Stimulated activated CD4-positive, alpha-beta T cell treated with anti-CD3 and anti-CD28 coated beads, Interleukin-2, amount 100 ng/mL, for 24 hours (primary cell): ENCODE data around the gene HELZ.
A peak's percentile ranks its signal among the peaks of the same experiment; 100 is the strongest.
"Not testable (repeated sequence)": the region's sequence is repeated elsewhere in the genome, so short reads cannot be mapped to it uniquely, and the experiment has no call there.

Experiments
- DNase-seq, 2 donors: peaks; one replicate each; pipeline ENCODE4 v3.0.0-alpha.2; 2020

Gene HELZ

DNA sequence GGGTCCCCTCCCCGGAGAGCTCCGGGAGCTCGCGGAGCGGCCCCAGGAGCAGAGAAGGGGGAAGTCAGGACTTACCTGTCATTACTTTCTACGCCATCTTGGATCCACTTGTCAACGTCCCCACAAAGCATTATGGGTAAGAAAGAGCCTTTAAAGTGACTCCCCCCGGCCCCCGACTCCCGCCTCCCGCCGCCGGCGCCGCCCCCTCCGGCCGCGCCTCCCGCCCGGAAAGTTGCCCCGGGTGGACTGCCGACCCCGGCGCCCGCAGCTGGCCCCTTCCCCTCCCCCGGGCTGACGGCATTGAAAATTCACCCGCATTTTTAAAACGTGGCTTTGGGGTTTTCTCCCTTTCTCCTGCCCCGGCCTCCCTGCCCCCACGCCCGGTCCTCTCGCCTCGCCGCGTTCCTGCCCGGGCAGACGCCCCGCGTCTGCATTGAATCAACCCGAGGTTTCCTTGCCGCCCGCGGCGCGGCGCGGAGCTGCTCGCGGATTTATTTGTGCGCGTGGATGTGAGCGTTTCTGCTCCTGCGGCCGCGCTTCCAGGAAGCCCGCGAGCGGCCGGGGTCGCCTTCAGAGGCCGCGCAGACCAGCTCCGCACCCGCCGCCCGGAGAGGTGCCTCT lies at the start of gene HELZ:
HELZ (minus strand) TSS at position 124 of the 621 bp plus-strand sequence. CDS start 26,392 bp downstream, outside the sequence.
- peak; percentile 75 to 79 for DNase-seq

DNA sequence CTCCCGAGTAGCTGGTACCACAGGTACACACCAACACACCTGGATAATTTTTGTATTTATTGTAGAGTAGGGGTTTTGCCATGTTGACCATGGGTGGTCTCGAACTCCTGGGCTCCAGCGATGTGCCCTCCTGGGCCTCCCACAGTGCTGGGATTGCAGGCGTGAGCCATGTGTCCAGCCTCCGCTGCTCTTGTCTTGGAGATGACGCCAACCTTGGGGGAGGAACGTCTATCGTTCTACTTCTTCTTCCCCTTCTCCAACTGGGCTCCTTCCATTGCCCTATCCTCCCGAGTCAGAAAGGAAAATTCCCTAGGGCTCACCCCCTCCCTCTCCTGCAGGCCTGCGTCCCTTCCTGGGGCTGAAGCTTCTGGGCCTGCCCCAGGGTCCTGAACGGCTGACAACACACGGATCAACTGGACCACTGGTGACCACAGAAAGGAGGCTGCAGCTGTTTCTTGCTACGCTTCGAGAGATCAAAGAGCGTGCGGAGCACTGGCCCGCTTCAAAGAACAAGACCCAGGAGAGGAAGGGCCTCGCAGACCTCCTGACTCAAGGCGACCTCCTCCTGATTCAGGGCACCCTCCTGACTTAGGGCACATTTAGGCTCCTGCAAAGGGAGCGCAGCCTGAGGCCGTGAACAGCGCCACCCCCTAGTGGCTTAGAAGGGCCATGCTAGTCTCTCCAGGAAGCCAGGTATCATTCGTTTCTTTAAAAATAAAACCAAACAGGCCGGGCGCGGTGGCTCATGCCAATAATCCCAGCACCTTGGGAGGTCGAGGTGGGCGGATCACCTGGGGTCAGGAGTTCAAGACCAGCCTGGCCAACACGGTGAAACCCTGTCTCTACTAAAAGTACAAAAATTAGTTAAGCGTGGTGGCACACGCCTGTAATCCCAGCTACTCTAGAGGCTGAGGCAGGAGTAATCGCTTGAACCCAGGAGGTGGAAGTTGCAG lies 48.5 kb upstream of the HELZ start:
- peak; percentile 66 to 70 for DNase-seq

GRCh38 chr17:67290711-67291291 lies 45.8 kb upstream of the HELZ start:
- DNase-seq, result no peak

GRCh38 chr17:67290244-67290643 lies 45.2 kb upstream of the HELZ start:
- DNase-seq, result no peak

GRCh38 chr17:67289181-67289876 lies 44.3 kb upstream of the HELZ start:
- no peak for DNase-seq

GRCh38 chr17:67286826-67287225 lies 41.8 kb upstream of the HELZ start:
- DNase-seq, result not testable (repeated sequence)

- no peak for DNase-seq
These were observed 40.4 kb upstream of the HELZ start for GRCh38 chr17:67285360-67285759.

DNA sequence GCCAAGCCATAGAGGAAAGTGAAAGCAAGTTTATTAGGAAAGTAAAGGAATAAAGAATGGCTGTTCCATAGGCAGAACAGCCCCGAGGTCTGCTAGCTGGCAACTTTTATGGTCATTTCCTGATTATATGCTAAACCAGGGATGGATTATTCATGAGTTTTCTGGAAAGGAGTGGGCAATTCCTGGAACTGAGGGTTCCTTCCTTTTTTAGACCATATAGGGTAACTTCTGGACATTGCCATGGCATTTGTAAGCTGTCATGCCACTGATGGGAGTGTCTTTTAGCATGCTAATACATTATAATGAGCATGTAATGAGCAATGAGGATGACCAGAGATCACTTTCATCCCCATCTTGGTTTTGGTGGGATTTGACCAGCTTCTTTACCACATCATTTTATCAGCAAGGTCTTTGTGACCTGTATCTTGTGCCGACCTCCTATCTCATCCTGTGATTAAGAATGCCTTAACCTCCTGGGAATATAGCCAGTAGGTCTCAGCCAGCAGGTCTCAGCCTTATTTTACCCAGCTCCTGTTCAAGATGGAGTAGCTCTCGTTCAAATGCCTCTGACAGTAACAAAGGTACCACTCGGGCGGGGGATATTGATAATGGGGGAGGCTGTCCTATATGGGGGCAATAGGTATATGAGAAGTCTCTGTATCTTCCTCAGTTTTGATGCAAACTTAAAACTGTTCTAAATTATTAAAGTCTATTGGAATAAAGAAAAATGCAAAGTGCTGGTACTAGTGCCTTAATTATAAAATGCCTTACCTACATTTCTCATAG lies 38.9 kb upstream of the HELZ start:
- no peak for DNase-seq

GRCh38 chr17:67281743-67282142 lies 36.7 kb upstream of the HELZ start:
- no peak for DNase-seq

- no peak for DNase-seq
These were observed 36.1 kb upstream of the HELZ start for GRCh38 chr17:67281053-67281452.

DNA sequence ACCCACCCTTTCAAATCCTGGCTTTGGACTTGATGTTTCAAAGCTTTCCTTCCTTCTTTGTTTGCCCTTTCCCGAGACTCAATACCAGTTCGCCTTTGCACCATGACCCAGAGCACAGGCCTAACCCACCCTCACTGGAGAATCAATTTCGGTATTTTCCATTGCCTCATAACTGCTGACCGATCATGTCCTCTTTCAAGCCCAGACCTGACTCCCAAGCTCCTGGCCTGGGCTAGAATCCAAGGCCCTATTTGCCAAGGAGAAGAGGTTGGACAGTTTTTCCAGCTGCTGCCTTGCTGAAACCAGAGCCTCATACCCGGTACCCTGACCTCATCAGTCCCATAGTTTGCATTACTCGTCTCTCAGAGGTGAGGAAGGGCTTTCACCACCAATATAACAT lies 35.3 kb upstream of the HELZ start:
- no peak for DNase-seq

- DNase-seq, result no peak
These were observed 34.1 kb upstream of the HELZ start for GRCh38 chr17:67279115-67279514.

DNA sequence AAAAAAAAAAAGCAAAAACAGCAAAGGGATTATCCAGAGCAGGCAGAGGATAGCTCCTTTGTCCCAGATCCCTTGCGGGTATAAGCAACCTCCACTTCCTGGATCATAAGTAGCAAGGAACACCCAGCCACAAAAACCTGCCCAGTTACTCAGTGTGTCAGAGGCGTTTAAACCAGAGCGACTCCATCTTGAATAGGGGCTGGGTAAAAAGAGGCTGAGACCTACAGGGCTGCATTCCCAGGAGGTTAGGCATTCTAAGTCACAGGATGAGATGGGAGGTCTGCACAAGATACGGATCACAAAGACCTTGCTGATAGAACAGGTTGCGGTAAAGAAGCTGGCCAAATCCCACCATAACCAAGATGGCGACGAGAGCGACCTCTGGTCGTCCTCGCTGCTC lies 33.4 kb upstream of the HELZ start:
- no peak for DNase-seq

GRCh38 chr17:67276075-67276474 lies 31.1 kb upstream of the HELZ start:
- no peak for DNase-seq

DNA sequence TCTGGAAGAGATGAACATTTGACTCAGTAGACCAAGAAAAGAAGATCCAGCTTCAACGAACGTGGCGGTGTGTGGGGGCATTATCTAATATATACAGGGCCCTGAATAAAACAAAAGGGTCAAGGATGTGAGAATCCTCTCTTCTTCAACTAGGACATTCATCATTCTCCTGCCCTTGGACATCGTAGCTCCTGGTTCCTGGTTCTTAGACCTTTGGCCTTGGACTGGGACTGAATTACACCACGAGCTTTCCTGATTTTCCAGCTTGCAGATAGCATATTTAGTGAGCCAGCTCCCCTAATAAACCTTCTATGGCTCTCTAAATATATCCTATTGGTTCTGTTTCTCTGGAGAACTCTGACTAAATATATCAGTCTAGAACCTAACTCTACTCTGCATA lies 29.5 kb upstream of the HELZ start:
- DNase-seq, result no peak

- no peak for DNase-seq
These were observed 28.9 kb upstream of the HELZ start for GRCh38 chr17:67273900-67274299.

GRCh38 chr17:67272312-67273047 lies 27.5 kb upstream of the HELZ start:
- DNase-seq, result no peak

- DNase-seq, result not testable (repeated sequence)
These were observed 26.2 kb upstream of the HELZ start for GRCh38 chr17:67271187-67271586.

- no peak for DNase-seq
These were observed 25.4 kb upstream of the HELZ start for GRCh38 chr17:67270416-67270815.

DNA sequence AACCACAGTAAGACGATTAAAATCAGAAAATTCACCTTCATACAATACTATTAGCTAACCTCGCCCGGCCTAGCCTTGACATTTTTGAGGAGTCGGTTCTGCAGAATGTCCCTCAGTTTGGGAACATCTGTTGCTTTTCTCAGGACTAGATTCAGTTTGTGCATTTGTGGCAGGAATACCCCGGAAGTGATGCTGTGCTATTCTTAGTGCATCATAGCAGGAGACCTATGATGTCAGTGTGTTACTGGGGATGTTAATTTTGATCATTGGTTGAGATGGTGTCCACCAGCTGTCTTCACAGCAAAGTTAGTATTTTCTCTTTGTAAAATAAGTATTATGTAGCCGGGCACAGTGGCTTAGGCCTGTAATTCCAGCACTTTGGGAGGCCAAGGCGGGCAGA lies 21.5 kb upstream of the HELZ start:
- no peak for DNase-seq

- DNase-seq, result no peak
These were observed 20.5 kb upstream of the HELZ start for GRCh38 chr17:67265436-67266019.
